ENCODE results near the gene SYTL3. TPM values are rescaled to one million over a fixed set of nuclear protein-coding genes. Genes with fewer than 3 reads are reported as not detected.

The SYTL3 gene
- total and polyA plus RNA-seq, 10 donors = 5.9 to 48.3 (median 17.9) TPM

GRCh38 chr6:158784505-158784904 is 134.7 kb downstream of the SYTL3 start:
- no peak for DNase-seq
- no peaks in the 10 kb centered on the region for H3K27me3 ChIP-seq (replicated peaks in 1 of 7)
- no peaks in the 10 kb centered on the region for H3K9me3 ChIP-seq
- H3K4me3 ChIP-seq = no peak overlapping the region
- peaks cover 9 to 97% (median 94%) of the 10 kb centered on the region in 6 donors for H3K36me3 ChIP-seq
- TF ChIP-seq, protein P1, sequence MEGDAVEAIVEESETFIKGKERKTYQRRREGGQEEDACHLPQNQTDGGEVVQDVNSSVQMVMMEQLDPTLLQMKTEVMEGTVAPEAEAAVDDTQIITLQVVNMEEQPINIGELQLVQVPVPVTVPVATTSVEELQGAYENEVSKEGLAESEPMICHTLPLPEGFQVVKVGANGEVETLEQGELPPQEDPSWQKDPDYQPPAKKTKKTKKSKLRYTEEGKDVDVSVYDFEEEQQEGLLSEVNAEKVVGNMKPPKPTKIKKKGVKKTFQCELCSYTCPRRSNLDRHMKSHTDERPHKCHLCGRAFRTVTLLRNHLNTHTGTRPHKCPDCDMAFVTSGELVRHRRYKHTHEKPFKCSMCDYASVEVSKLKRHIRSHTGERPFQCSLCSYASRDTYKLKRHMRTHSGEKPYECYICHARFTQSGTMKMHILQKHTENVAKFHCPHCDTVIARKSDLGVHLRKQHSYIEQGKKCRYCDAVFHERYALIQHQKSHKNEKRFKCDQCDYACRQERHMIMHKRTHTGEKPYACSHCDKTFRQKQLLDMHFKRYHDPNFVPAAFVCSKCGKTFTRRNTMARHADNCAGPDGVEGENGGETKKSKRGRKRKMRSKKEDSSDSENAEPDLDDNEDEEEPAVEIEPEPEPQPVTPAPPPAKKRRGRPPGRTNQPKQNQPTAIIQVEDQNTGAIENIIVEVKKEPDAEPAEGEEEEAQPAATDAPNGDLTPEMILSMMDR (IDR thresholded peaks at IDR 0.05 in 8 of 11, conservative IDR thresholded peaks at IDR 0.05 in 3 of 11) = no peak
- peak in 2 of 3 donors; percentile 17 to 23 for TF ChIP-seq POLR2AphosphoS5 (IDR thresholded peaks at IDR 0.05)
- WGBS, 5 donors = 78 to 86% (median 85%) methylated on average over 6 of the region's 6 CpGs
- intact Hi-C loops (cut with DNase I; ENCODE audit: low total_unique reads) = loop anchor here (10.0 kb wide), 2 partner anchors 60 to 190 kb away; no protein-coding TSS in a partner anchor
- H3K4me1 ChIP-seq = peaks cover 0 to 27% (median 9%) of the 10 kb centered on the region in 6 donors
- no peak overlapping the region for H3K27ac ChIP-seq

DNA sequence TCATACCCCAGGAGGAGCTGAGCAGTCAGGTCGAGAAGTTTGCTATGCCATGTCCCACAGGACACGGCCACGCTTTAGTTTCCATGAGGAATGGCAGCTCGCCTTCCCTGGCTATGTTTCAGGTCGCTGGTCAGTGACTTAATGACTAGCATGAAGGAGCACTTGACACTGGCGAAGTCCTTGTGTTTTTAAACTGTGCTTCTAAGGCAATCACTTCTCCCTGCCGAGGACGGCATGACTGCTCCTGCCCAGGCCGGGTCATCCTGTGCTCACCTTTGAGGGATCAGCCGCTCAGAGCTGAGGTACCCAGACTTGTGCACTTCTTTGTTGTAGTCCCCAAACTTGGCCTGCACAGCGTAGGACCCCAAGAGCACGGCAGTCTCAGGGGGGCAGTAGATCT is 135.2 kb downstream of the SYTL3 start:
- Histone ChIP-seq H3K27ac (no peak overlapping the region), H3K4me3 (no peak overlapping the region), H3K9me3 (no peaks in the 10 kb centered on the region), H3K4me1 (peaks cover 5 to 32% (median 14%) of the 10 kb centered on the region in 6 donors), H3K36me3 (peaks cover 9 to 92% (median 88%) of the 10 kb centered on the region in 6 donors), H3K27me3 (replicated peaks in 1 of 7) (no peaks in the 10 kb centered on the region)
- DNase-seq = no peak
- intact Hi-C loops (cut with DNase I; ENCODE audit: low total_unique reads) = loop anchor here (10.0 kb wide), 2 partner anchors 60 to 190 kb away; no protein-coding TSS in a partner anchor
- WGBS, 5 donors = 93 to 99% (median 96%) methylated on average over 12 of the region's 12 CpGs
- TF ChIP-seq POLR2AphosphoS5 (IDR thresholded peaks at IDR 0.05) (peak in 2 of 3 donors; percentile 12 to 23), POLR2A (IDR thresholded peaks at IDR 0.05) (no peak)

DNA sequence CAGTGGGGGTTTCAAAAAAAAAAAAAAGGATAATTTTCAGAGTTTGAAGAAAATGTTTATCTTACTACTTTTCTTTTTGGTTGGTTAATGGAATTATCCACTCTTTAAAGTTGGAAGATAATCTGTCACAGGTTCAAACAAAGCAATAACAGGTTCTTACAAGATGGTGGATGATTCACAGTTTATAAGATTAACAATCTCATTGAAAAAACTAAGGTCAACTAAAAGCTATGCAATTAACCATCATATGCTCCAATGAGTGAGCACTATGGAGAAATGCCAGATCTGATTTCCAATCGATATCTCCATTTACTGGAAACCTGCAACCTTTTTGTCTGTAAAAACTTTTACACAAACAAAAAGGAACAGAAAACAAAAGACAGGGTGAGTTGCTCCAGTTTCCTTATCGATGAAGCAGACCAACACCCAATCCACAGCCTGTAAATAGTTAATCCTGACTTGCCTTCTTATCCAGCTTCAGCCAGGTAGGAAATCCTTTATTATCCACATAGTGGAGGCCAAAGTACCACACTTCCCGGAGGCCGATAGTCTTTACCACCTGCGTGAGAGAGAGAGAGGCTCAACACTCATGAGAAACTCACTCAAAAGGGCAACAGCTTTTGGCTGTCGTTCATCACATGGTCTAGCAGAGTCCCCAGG is 136.9 kb downstream of the SYTL3 start:
- Histone ChIP-seq H3K36me3 (peaks cover 9 to 75% (median 72%) of the 10 kb centered on the region in 6 donors), H3K4me1 (peaks cover 14 to 50% (median 30%) of the 10 kb centered on the region in 6 donors), H3K9me3 (no peaks in the 10 kb centered on the region), H3K27ac (no peak overlapping the region), H3K27me3 (replicated peaks in 1 of 7) (no peaks in the 10 kb centered on the region), H3K4me3 (no peak overlapping the region)
- DNase-seq = no peak
- intact Hi-C loops (cut with DNase I; ENCODE audit: low total_unique reads) = loop anchor here (10.0 kb wide), 2 partner anchors 62 to 188 kb away; no protein-coding TSS in a partner anchor
- 84 to 93% (median 86%) methylated on average over 6 of the region's 6 CpGs for WGBS, 5 donors
- TF ChIP-seq, protein P1 (IDR thresholded peaks at IDR 0.05 in 8 of 11, conservative IDR thresholded peaks at IDR 0.05 in 3 of 11) = no peak
- no peak for TF ChIP-seq POLR2AphosphoS5 (IDR thresholded peaks at IDR 0.05)
- no peak for TF ChIP-seq POLR2A (IDR thresholded peaks at IDR 0.05)

- no peaks in the 10 kb centered on the region for H3K9me3 ChIP-seq
- H3K36me3 ChIP-seq = peaks cover 9 to 68% (median 66%) of the 10 kb centered on the region in 6 donors
- peak overlapping the region in 1 of 8 donors; percentile 20 for H3K27ac ChIP-seq
- no peak overlapping the region for H3K4me3 ChIP-seq
- H3K27me3 ChIP-seq (replicated peaks in 1 of 7) = no peaks in the 10 kb centered on the region
- intact Hi-C loops (cut with DNase I; ENCODE audit: low total_unique reads) = loop anchor here (10.0 kb wide), 2 partner anchors 63 to 187 kb away; no protein-coding TSS in a partner anchor
- WGBS, 5 donors = 79 to 95% (median 81%) methylated on average over 6 of the region's 6 CpGs
- TF ChIP-seq POLR2AphosphoS5 (IDR thresholded peaks at IDR 0.05) = peak in 1 of 3 donors; percentile 28
- no peak for TF ChIP-seq POLR2A (IDR thresholded peaks at IDR 0.05)
- TF ChIP-seq, protein P1 (IDR thresholded peaks at IDR 0.05 in 8 of 11, conservative IDR thresholded peaks at IDR 0.05 in 3 of 11) = no peak
- peaks cover 14 to 56% (median 36%) of the 10 kb centered on the region in 6 donors for H3K4me1 ChIP-seq
- DNase-seq = no peak
Measured at GRCh38 chr6:158787395-158787794, 137.5 kb downstream of the SYTL3 start.

All from spleen (tissue), 11 donors.